HEK293 (cell line): ENCODE results near the gene LMNA.

Experiments used
- CTCF ChIP-seq: fragments of 450-650 bp; formaldehyde crosslinking; IDR thresholded peaks from 2 replicates; pipeline ENCODE4 v1.5.1; 2016; ENCODE audit warnings: missing biosample characterization, missing genetic modification characterization
- MEIS1 ChIP-seq: sonication (generic); formaldehyde crosslinking; IDR thresholded peaks from 2 replicates; pipeline ENCODE4 v1.8.1; 2022; ENCODE audit warnings: missing genetic modification reagents, mild to moderate bottlenecking, borderline replicate concordance
- PBX3 ChIP-seq: sonication (generic); formaldehyde crosslinking; IDR thresholded peaks from 2 replicates; pipeline ENCODE4 v1.8.1; 2022; ENCODE audit warnings: mild to moderate bottlenecking, moderate library complexity, missing genetic modification reagents
- ZBTB20 ChIP-seq: fragments of 450-650 bp; formaldehyde crosslinking; IDR thresholded peaks from 2 replicates; pipeline ENCODE4 v1.5.1; 2016; ENCODE audit warnings: missing biosample characterization, missing genetic modification characterization
- ZNF580 ChIP-seq: fragments of 450-650 bp; formaldehyde crosslinking; IDR thresholded peaks from 2 replicates; pipeline ENCODE4 v1.5.1; 2016; ENCODE audit warnings: missing biosample characterization, missing genetic modification characterization
- ZNF645 ChIP-seq: fragments of 450-650 bp; formaldehyde crosslinking; IDR thresholded peaks from 2 replicates; pipeline ENCODE4; 2016; ENCODE audit warnings: missing biosample characterization, missing genetic modification characterization
- ZNF843 ChIP-seq: fragments of 450-650 bp; formaldehyde crosslinking; IDR thresholded peaks from 2 replicates; pipeline ENCODE4 v1.5.1; 2016; ENCODE audit warnings: missing biosample characterization, missing genetic modification characterization

- TF ChIP-seq ZBTB20 (tag by site-specific recombination) (no peak), ZNF843 (tag by site-specific recombination) (no peak), CTCF (no peak), ZNF645 (tag by site-specific recombination) (no peak), MEIS1 (CRISPR knock-in tag) (no peak), PBX3 (no peak), ZNF580 (tag by site-specific recombination) (no peak)
Observed at GRCh38 chr1:156144742-156145141, 30.2 kb downstream of the LMNA start.
